ENCODE data around the gene GORASP2.

The GORASP2 gene

DNA sequence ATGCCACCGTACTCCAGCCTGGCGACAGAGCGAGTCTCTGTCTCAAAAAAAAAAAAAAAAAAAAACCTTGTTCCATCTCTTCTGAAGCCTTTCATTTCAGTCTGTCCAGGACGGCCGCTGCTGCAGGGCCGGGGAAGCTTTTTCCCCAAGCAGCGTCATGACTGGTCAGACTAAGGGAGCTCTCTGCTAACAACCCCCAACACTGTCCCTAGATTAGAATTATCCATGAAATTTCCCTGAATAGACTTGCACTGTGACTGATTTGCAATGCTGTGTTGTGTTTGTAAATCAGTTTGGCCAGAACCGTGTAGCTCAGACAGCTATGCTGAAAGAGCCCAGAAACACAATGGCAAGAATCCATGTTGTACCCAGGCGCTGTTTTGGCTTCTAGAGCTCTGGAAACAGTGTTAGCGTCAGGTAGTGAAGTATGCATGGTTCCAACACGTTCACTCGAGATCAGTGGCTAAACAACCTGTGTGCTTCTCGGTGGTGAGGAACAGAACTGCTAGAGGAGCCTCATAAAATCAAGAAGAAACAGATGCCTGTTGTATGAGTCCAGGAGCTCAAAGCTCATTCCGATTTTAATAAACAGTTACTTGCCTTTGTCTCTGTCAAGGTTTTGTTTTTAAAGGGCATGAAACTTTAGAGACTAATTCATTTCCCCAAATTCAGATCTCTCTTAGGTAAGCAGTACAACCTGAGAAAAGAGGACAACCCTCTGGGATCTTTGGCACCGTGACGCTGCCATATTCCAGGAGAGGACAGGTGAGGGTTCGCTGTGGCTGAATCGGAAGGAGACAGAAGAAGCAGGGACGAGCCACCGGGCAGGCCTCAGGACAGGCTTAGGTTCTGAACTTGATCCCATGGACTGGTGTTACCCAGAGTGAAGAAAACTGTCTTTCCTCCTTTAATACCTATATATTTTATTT is 43.5 kb downstream of the GORASP2 start:
- H3K9ac ChIP-seq = peak overlapping the region; percentile 82; the same call in 1 of the 2 replicates

DNA sequence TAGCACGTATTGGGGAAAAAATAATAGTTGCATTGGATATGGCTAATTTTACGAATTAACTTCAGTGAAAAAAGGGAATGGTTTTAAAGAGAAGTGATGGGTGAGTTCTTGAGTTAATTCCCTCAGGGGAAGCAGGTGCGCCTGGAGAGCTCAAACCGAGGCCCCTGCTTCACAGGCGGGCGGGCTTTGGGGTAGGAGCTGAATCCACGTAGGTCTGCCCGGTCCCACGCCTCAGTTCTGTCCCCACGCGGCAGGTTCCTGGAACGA is 44.1 kb downstream of the GORASP2 start:
- Histone ChIP-seq H3K27me3 (no peaks in the 10 kb centered on the region), H3K27ac (peak overlapping the region; percentile 86; the same call in 1 of the 2 replicates), H3K4me3 (peak overlapping the region; percentile 69), H4K20me1 (no peaks in the 10 kb centered on the region), H3K36me3 (peaks cover 8% of the 10 kb centered on the region), H3K4me1 (peaks cover 33% of the 10 kb centered on the region), H3K9ac (peak overlapping the region; percentile 82), H3K4me2 (peak overlapping the region; percentile 90), H3K9me3 (no peaks in the 10 kb centered on the region)
- no peak for TF ChIP-seq Cebpa-rat (IDR thresholded peaks at IDR 0.05)

More for the DNA sequence above, 43.5 kb downstream of the GORASP2 start:
- no peak for TF ChIP-seq Cebpa-rat (IDR thresholded peaks at IDR 0.05)
- no peaks in the 10 kb centered on the region for H3K9me3 ChIP-seq
- no peaks in the 10 kb centered on the region for H4K20me1 ChIP-seq
- H3K36me3 ChIP-seq = peaks cover 14% of the 10 kb centered on the region
- peaks cover 33% of the 10 kb centered on the region for H3K4me1 ChIP-seq
- peak overlapping the region; percentile 69 for H3K4me3 ChIP-seq
- no peaks in the 10 kb centered on the region for H3K27me3 ChIP-seq
- H3K4me2 ChIP-seq = peak overlapping the region; percentile 90
- peak overlapping the region; percentile 86; the same call in 1 of the 2 replicates for H3K27ac ChIP-seq

DNA sequence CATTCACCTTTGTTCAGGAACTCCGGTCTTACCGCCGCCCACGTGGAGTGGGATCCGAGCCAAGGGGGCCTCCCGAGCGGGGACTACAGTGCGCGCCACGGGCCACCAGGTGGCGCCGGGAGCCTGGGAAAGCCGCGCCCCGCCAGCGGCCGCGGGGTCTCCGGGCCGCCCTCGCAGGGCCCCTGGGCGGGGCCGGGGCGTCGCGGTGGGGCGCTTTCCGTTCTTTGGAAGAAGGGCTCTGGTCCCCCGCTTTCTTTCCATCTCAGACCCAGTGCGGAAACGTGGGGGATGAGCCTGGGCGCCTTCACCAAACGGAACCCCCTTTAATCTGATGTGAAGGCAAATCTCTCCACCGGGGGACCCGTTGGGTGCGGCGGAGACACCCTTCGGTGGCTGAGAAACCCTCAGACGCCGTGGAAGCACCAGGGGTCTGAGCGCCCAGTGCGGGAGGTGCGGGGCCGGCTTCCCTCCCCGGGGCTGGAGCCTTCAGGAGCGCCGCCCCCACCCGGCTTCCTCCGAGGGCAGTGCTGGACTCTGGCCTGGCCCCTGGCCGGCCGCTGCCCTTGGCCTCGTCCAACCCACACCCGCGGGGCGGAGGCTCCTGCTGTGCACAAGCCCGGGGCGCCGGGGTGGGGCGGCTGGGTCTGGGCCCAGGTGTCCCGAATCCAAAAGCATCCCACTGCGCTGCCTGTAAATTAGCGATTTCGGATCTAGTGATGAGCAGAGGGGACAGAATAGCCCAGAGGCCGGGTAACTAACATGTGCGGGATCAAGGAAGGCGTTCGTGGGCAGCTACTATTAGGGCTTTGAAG is 44.6 kb downstream of the GORASP2 start:
- no peak for TF ChIP-seq Cebpa-rat (IDR thresholded peaks at IDR 0.05)
- H3K27me3 ChIP-seq = no peaks in the 10 kb centered on the region
- H3K27ac ChIP-seq = peak overlapping the region; percentile 86
- peak overlapping the region; percentile 82 for H3K9ac ChIP-seq
- H3K4me3 ChIP-seq = peak overlapping the region; percentile 69
- no peaks in the 10 kb centered on the region for H4K20me1 ChIP-seq
- peaks cover 33% of the 10 kb centered on the region for H3K4me1 ChIP-seq
- H3K9me3 ChIP-seq = no peaks in the 10 kb centered on the region
- H3K4me2 ChIP-seq = peak overlapping the region; percentile 90
- H3K36me3 ChIP-seq = peaks cover 3% of the 10 kb centered on the region; the same call in 1 of the 2 replicates

DNA sequence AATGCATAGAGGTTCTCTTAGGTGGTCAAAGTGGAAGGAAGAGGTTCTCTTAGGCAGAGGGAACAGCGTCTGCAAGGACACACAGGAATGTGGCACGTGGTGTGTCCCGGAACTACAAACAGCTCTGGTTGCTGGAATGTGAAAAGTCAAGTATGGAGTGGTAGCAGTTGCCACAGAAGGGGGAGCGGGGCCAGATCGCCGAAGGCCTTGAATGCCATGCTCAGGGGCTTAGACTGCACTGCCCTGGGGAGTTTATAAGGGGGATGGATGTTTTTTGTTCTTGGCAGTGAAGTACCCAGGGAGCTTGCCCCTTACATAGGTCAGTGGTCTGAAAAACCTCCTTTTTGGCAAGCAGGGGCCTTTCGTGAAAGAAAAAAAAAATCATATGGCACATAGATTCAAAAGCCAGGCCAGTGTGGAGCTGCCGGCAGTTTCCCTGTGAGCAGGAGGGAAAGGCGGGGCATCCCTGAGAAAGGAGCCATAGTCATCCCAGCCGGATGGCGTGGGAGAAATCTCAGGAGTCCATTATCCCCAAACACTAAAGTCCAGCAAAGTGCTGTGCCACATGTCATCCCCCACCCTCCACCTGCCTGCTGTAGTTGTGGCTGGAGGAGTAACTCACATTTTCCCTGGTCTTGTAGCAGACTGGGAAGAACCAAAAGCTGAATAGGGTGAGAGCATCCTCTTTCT is 45.4 kb downstream of the GORASP2 start:
- Histone ChIP-seq H3K4me2 (peak overlapping the region; percentile 90), H3K4me1 (peaks cover 33% of the 10 kb centered on the region), H3K36me3 (no peaks in the 10 kb centered on the region), H4K20me1 (no peaks in the 10 kb centered on the region), H3K9me3 (no peaks in the 10 kb centered on the region), H3K9ac (no peak overlapping the region; the same call in 1 of the 2 replicates), H3K4me3 (peak overlapping the region; percentile 69), H3K27ac (no peak overlapping the region), H3K27me3 (no peaks in the 10 kb centered on the region)
- TF ChIP-seq Cebpa-rat (IDR thresholded peaks at IDR 0.05) = no peak

DNA sequence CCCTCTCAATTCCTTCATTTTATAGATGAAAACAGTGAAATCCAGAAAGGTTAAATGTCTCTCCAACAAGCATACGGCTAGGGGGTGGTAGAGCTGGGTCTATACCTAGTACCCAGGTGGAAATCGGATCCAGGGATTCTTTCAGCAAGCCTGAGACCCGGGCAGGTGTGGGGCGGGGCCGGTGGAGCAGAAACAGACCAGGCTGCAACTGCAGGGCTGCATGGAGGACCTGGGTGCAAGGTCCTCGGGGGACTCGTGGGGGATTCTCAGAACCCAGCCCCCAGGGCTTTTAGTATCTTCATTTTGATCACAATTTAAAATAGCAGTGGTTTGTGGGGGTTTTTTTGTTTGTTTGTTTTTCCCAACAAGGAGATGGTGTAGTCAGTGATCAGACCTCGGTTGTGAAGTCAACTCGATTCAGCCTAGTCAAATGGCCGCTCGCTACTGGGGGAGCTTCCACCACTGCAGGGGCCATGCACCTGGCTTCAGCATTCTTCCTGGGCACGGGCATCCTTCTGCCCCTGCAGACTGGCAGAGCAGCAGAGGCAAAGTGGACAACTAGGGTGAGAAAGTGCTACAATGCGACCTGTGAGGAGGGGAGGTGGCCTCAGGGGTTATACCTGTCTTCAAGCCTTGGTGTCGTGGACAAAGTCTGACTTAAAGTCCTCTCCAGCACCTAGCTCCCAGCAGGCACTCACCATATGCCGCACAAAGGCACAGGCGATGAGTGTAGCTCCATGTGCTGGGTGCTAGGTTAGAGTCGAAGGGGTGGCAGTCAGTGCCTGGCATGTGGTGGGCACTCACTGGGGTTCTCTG is 46.3 kb downstream of the GORASP2 start:
- H4K20me1 ChIP-seq = no peaks in the 10 kb centered on the region
- no peaks in the 10 kb centered on the region for H3K36me3 ChIP-seq
- H3K9me3 ChIP-seq = no peaks in the 10 kb centered on the region
- TF ChIP-seq Cebpa-rat (IDR thresholded peaks at IDR 0.05) = no peak
- no peaks in the 10 kb centered on the region for H3K27me3 ChIP-seq
- peaks cover 28% of the 10 kb centered on the region for H3K4me1 ChIP-seq
- no peak overlapping the region for H3K4me3 ChIP-seq
- peak overlapping the region; percentile 90 for H3K4me2 ChIP-seq
- H3K27ac ChIP-seq = no peak overlapping the region
- H3K9ac ChIP-seq = no peak overlapping the region

DNA sequence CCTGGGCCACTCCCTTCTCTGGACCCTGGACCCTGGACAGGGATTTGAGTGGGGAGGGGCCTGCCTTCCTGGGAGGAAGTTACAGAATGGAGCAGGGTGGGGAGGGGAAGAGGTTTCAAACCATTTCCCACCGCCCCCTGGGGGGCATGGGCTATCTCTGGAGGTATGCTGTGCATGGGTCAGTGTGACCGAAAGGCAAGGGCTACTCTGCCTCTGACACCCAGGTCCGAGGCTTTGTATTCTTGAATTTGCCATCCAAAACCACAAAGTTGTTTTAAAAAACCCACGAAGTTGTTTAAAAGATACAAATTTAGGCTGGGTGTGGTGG is 46.9 kb downstream of the GORASP2 start:
- peaks cover 28% of the 10 kb centered on the region for H3K4me1 ChIP-seq
- no peaks in the 10 kb centered on the region for H3K9me3 ChIP-seq
- H3K27ac ChIP-seq = no peak overlapping the region
- no peaks in the 10 kb centered on the region for H4K20me1 ChIP-seq
- no peak for TF ChIP-seq Cebpa-rat (IDR thresholded peaks at IDR 0.05)
- no peaks in the 10 kb centered on the region for H3K36me3 ChIP-seq
- peak overlapping the region; percentile 90 for H3K4me2 ChIP-seq
- no peaks in the 10 kb centered on the region for H3K27me3 ChIP-seq
- no peak overlapping the region for H3K4me3 ChIP-seq
- no peak overlapping the region for H3K9ac ChIP-seq

DNA sequence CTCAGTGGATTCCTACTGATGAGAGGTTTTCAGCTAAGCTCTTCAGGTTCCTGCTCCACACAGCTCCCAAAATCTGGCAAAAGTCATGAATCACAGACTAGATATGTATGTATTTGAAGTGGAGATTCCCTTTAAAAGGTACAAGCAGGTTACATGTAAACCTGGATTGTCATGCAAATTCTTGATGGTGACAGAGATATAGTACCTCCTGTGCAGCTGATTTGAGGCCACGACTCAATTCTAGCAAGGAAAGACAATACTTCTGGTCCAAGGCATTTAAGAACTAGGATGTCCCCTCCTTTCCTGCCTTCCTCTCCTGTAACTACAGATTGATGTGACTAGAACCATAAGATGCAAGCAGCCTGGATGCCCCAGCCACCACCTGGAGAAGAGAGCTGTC is 55.0 kb downstream of the GORASP2 start:
- Histone ChIP-seq H3K9ac (no peak overlapping the region), H4K20me1 (no peaks in the 10 kb centered on the region), H3K36me3 (peaks cover 13% of the 10 kb centered on the region), H3K4me2 (no peak overlapping the region), H3K27me3 (no peaks in the 10 kb centered on the region), H3K27ac (no peak overlapping the region), H3K4me1 (no peaks in the 10 kb centered on the region), H3K9me3 (no peaks in the 10 kb centered on the region), H3K4me3 (no peak overlapping the region)
- TF ChIP-seq Cebpa-rat (IDR thresholded peaks at IDR 0.05) = no peak

DNA sequence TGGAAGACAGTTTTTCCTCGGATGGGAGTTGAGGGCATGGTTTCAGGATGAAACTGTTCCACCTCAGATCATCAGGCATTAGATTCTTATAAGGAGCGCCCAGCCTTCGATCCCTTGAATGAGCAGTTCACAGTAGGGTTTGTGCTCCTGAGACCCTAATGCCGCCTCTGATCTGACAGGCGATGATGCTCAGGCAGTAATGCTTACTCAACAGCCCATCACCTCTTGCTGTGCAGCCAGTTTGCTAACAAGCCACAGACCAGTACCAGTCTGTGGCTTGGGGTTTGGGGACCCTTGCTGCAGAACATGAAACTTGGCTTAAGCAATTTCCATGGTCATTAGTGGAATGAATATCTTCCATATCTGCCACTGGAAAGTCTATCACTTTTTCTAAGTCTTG is 56.4 kb downstream of the GORASP2 start:
- Histone ChIP-seq H3K9ac (no peak overlapping the region), H4K20me1 (no peaks in the 10 kb centered on the region), H3K27ac (no peak overlapping the region), H3K4me1 (no peaks in the 10 kb centered on the region), H3K36me3 (peaks cover 25% of the 10 kb centered on the region), H3K9me3 (no peaks in the 10 kb centered on the region), H3K27me3 (no peaks in the 10 kb centered on the region), H3K4me3 (no peak overlapping the region), H3K4me2 (no peak overlapping the region)
- no peak for TF ChIP-seq Cebpa-rat (IDR thresholded peaks at IDR 0.05)
